NCI-H446 (cell line): Measurements from ENCODE around the gene RAPGEF2.

Source experiments
- DNase-seq, 2 experiments: peaks; one replicate each; lab custom pipeline; 2025; lab: John Stamatoyannopoulos, UW

The RAPGEF2 gene

GRCh38 chr4:159197260-159197884 lies 94.5 kb downstream of the RAPGEF2 start:
- no peak for DNase-seq

- DNase-seq, result no peak
Observed at GRCh38 chr4:159197885-159198269, 95.0 kb downstream of the RAPGEF2 start.

- no peak for DNase-seq
Observed at GRCh38 chr4:159199826-159200225, 96.9 kb downstream of the RAPGEF2 start.

- peak in 1 of 2 experiments; percentile 50 for DNase-seq
Observed at GRCh38 chr4:159201168-159201567, 98.3 kb downstream of the RAPGEF2 start.

GRCh38 chr4:159204566-159204965 lies 101.7 kb downstream of the RAPGEF2 start:
- no peak for DNase-seq

- DNase-seq, result no peak
Observed at GRCh38 chr4:159205466-159205865, 102.6 kb downstream of the RAPGEF2 start.

- DNase-seq, result no peak
Observed at GRCh38 chr4:159206427-159206871, 103.6 kb downstream of the RAPGEF2 start.

- no peak for DNase-seq
Observed at GRCh38 chr4:159209249-159209648, 106.4 kb downstream of the RAPGEF2 start.

- no peak for DNase-seq
Observed at GRCh38 chr4:159210975-159211374, 108.1 kb downstream of the RAPGEF2 start.

- DNase-seq, result no peak
Observed at GRCh38 chr4:159212675-159213293, 109.9 kb downstream of the RAPGEF2 start.

- no peak for DNase-seq
Observed at GRCh38 chr4:159216834-159217233, 114.0 kb downstream of the RAPGEF2 start.

GRCh38 chr4:159219862-159220261 lies 117.0 kb downstream of the RAPGEF2 start:
- no peak for DNase-seq

- DNase-seq, result no peak
Observed at GRCh38 chr4:159220353-159220752, 117.5 kb downstream of the RAPGEF2 start.

GRCh38 chr4:159221280-159221679 lies 118.4 kb downstream of the RAPGEF2 start:
- no peak for DNase-seq

- no peak for DNase-seq
Observed at GRCh38 chr4:159222043-159222552, 119.2 kb downstream of the RAPGEF2 start.

- no peak for DNase-seq
Observed at GRCh38 chr4:159224408-159224807, 121.5 kb downstream of the RAPGEF2 start.

- no peak for DNase-seq
Observed at GRCh38 chr4:159227378-159227777, 124.5 kb downstream of the RAPGEF2 start.

- no peak for DNase-seq
Observed at GRCh38 chr4:159227984-159228383, 125.1 kb downstream of the RAPGEF2 start.

GRCh38 chr4:159229164-159229563 lies 126.3 kb downstream of the RAPGEF2 start:
- no peak for DNase-seq

GRCh38 chr4:159232465-159233106 lies 129.7 kb downstream of the RAPGEF2 start:
- no peak for DNase-seq

GRCh38 chr4:159235779-159236368 lies 133.0 kb downstream of the RAPGEF2 start:
- DNase-seq, result no peak

- DNase-seq, result no peak
Observed at GRCh38 chr4:159237975-159238374, 135.1 kb downstream of the RAPGEF2 start.

- no peak for DNase-seq
Observed at GRCh38 chr4:159238631-159239030, 135.8 kb downstream of the RAPGEF2 start.
